GM13977 (cell line): Measurements from ENCODE around the gene DYNC1I1.

Experiments used
- DNase-seq: peaks from one replicate; pipeline ENCODE4 v3.0.0; 2012; ENCODE audit warnings: low spot score
- CTCF ChIP-seq: IDR thresholded peaks from 2 replicates; pipeline ENCODE4 v1.5.1; 2012; ENCODE audit warnings: mild to moderate bottlenecking, control low read depth; ENCODE audit not compliant: insufficient read depth; ENCODE audit errors: extremely low read depth, missing control alignments
- in situ Hi-C: fragments of 300-500 bp; cut with MboI; formaldehyde crosslinking; loops from one replicate; pipeline ENCODE4 v1.12.0; 2022; ENCODE audit warnings: low sequenced_read_pairs, low pct_unique_long_range_greater_than_20kb, mixed read lengths, inconsistent platforms; ENCODE audit not compliant: unreplicated experiment

Gene DYNC1I1

DNA sequence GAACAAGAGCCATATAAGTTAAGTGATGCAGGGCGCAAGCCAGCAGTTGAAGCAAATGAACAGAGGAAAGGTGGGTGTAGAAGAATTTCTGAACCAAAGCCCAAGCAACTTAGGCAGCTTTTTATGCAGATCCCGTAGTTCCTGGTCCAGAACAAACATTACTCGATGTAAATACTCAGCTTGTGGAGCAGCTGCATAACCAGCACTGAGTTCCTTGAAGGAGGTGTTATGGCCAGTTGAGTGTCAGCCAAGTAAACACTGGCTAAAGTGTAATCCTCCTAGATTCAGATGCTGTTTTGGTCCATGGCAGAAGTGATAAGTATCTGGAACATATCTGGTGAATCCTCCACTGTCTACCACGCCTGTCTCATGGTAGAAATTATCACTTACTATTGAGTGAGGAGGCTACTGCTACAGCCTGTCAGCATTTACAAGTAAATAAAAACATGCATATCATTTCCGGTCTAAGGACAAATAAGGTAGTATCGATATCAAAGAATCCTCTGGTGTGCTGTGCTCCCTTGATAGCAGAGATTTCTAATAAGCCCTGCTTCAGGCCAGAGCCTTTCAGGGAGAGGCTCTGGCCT, 213.9 kb downstream of the DYNC1I1 start:
- in situ Hi-C loops = no loop called here
- DNase-seq = no peak
- TF ChIP-seq CTCF = no peak

GRCh38 chr7:95989301-95989700, 216.9 kb downstream of the DYNC1I1 start:
- TF ChIP-seq CTCF = no peak
- in situ Hi-C loops = no loop called here
- no peak for DNase-seq

GRCh38 chr7:95993380-95993779, 221.0 kb downstream of the DYNC1I1 start:
- TF ChIP-seq CTCF = no peak

DNA sequence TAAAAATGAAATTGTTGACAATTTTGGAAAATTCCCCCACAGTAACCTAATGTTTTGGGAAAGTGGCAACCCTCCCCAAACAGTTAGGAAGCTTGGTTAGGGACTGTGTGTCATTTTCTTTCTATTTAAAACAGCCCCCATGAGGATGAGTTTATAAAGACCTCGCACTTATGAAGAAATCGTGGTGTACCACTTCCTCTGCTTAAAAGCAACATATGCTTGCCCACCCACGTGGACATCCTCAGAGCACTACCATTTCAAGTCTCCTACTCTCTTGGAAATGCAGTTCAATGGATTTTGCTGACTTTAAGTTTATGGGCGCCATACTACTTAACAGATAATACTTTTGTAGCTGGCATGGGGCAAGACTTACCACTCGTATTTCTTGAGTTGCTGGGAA, 223.8 kb downstream of the DYNC1I1 start:
- no peak for DNase-seq
- TF ChIP-seq CTCF = no peak
- in situ Hi-C loops = no loop called here

More at GRCh38 chr7:95993380-95993779, 221.0 kb downstream of the DYNC1I1 start:
- in situ Hi-C loops = no loop called here
- no peak for DNase-seq

GRCh38 chr7:95996886-95997285, 224.5 kb downstream of the DYNC1I1 start:
- no peak for DNase-seq
- in situ Hi-C loops = no loop called here

DNA sequence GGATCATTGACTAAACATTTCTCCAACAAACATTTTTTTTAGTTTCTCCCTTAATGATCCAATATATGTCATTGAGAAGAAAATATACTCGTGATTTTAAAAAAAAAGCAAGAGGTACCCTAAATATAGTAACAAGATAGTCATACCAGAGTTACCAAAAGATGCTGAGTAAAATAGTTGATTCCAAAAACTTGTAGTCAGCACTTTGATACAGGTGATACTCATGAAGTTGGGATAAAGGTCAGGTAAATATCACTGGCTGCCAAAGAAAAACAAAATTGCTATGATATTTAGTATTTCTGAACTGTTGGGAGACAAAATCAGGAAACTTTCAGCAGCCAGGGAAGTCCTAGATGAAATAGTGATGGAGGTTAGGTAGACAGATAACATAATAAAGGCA, 225.3 kb downstream of the DYNC1I1 start:
- no peak for DNase-seq
- in situ Hi-C loops = no loop called here
- TF ChIP-seq CTCF = no peak

More at GRCh38 chr7:95996886-95997285, 224.5 kb downstream of the DYNC1I1 start:
- TF ChIP-seq CTCF = no peak
